Loucy (cell line): ENCODE data around the gene UFSP2.

Experiments
- H2AFZ ChIP-seq: fragments of 200-600 bp; sonication (generic); 2 replicates; pipeline ENCODE4 v1.6.0; 2016; ENCODE audit warnings: antibody characterized with exemption, mild to moderate bottlenecking, low read length, moderate library complexity
- H3F3A ChIP-seq: fragments of 200-600 bp; 2 replicates; pipeline ENCODE4 v1.6.0; 2016; ENCODE audit warnings: antibody characterized with exemption, low read depth, mild to moderate bottlenecking
- H3K27me3 ChIP-seq: fragments of 200-600 bp; sonication (generic); 2 replicates; pipeline ENCODE4 v1.6.1; 2014; ENCODE audit warnings: low read length, mild to moderate bottlenecking; ENCODE audit not compliant: insufficient read depth, poor library complexity, severe bottlenecking
- H3K36me3 ChIP-seq: fragments of 200-600 bp; sonication (generic); 2 replicates; pipeline ENCODE4 v1.6.1; 2016; ENCODE audit warnings: low read length; ENCODE audit not compliant: insufficient read depth
- H3K4me1 ChIP-seq: fragments of 200-600 bp; sonication (generic); 2 replicates; pipeline ENCODE4 v1.5.1; 2014; ENCODE audit warnings: low read length, mild to moderate bottlenecking; ENCODE audit not compliant: insufficient read depth, poor library complexity, severe bottlenecking
- H3K4me2 ChIP-seq: fragments of 200-600 bp; sonication (generic); 2 replicates; pipeline ENCODE4 v1.6.0; 2014; ENCODE audit warnings: antibody characterized with exemption, low read length, low read depth, mild to moderate bottlenecking; ENCODE audit not compliant: poor library complexity, severe bottlenecking
- H3K4me3 ChIP-seq: fragments of 200-600 bp; sonication (generic); 2 replicates; pipeline ENCODE4 v1.5.1; 2014; ENCODE audit warnings: low read length, mild to moderate bottlenecking, mixed read lengths; ENCODE audit not compliant: poor library complexity, severe bottlenecking
- H3K79me2 ChIP-seq: fragments of 200-600 bp; sonication (generic); 2 replicates; pipeline ENCODE4 v1.6.1; 2014; ENCODE audit warnings: low read length; ENCODE audit not compliant: insufficient read depth
- H3K9ac ChIP-seq: fragments of 200-600 bp; sonication (generic); 2 replicates; pipeline ENCODE4 v1.6.0; 2014; ENCODE audit warnings: mild to moderate bottlenecking, low read depth, low read length, moderate library complexity; ENCODE audit not compliant: poor library complexity, severe bottlenecking
- H3K9me2 ChIP-seq: fragments of 200-600 bp; sonication (generic); replicated peaks from 2 replicates; pipeline ENCODE4 v1.6.1; 2016; ENCODE audit warnings: low read depth, low read length, mixed read lengths
- H3K9me3 ChIP-seq: fragments of 200-600 bp; sonication (generic); 2 replicates; pipeline ENCODE4 v1.6.1; 2014; ENCODE audit warnings: mild to moderate bottlenecking, antibody characterized with exemption, low read length, low read depth; ENCODE audit not compliant: insufficient read depth
- H4K20me1 ChIP-seq: fragments of 200-600 bp; sonication (generic); 2 replicates; pipeline ENCODE4 v1.6.0; 2014; ENCODE audit warnings: antibody characterized with exemption, low read length, mild to moderate bottlenecking; ENCODE audit not compliant: insufficient read depth, poor library complexity, severe bottlenecking
- CTCF ChIP-seq: fragments of 200-600 bp; sonication (generic); conservative IDR thresholded peaks from 2 replicates; pipeline ENCODE4 v1.5.1; 2014; ENCODE audit warnings: mild to moderate bottlenecking, antibody characterized with exemption, low read length
- EZH2phosphoT487 ChIP-seq: fragments of 200-600 bp; IDR thresholded peaks from 2 replicates; pipeline ENCODE4 v1.6.1; 2018; ENCODE audit warnings: antibody characterized with exemption, mild to moderate bottlenecking, moderate library complexity, borderline replicate concordance

UFSP2 gene

GRCh38 chr4:185416955-185417354 lies 8.8 kb downstream of the UFSP2 start:
- peaks cover 21% of the 10 kb centered on the region; the same call in 1 of the 2 replicates for H3K36me3 ChIP-seq

DNA sequence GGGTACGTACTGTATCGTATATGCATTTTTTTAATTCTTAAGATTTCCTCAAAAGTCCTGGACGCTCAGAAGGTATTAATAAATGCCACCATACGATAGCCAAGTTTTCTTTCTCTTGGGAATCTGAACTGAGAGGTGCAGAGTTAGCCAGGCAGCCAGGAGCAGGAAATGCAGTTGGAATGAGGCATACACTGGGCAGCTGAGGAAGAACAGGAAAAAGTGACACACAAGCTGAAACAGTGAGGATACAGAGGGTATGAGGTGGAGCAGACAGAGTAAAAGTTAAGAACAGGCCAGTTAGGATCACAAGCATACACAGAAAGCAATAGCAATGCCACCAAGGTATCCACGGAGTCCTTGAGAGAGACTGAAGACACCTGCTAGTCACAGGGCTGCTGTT lies 13.4 kb downstream of the UFSP2 start:
- Histone ChIP-seq H3K79me2 (no peaks in the 10 kb centered on the region), H3K4me2 (no peak overlapping the region), H3F3A (no peaks in the 10 kb centered on the region), H3K9ac (no peak overlapping the region), H2AFZ (no peak overlapping the region), H3K36me3 (peaks cover 21% of the 10 kb centered on the region; the same call in 1 of the 2 replicates), H4K20me1 (no peaks in the 10 kb centered on the region), H3K9me3 (no peaks in the 10 kb centered on the region), H3K27me3 (no peaks in the 10 kb centered on the region), H3K9me2 (no peaks in the 10 kb centered on the region), H3K4me3 (no peak overlapping the region), H3K4me1 (no peaks in the 10 kb centered on the region)
- TF ChIP-seq CTCF = no peak
- no peak for TF ChIP-seq EZH2phosphoT487

More at GRCh38 chr4:185416955-185417354, 8.8 kb downstream of the UFSP2 start:
- no peaks in the 10 kb centered on the region for H3K9me3 ChIP-seq
- H2AFZ ChIP-seq = no peak overlapping the region
- TF ChIP-seq CTCF (no peak), EZH2phosphoT487 (no peak)
- no peak overlapping the region for H3K4me2 ChIP-seq
- no peaks in the 10 kb centered on the region for H4K20me1 ChIP-seq
- no peaks in the 10 kb centered on the region for H3K27me3 ChIP-seq
- H3K4me3 ChIP-seq = no peak overlapping the region
- H3F3A ChIP-seq = no peaks in the 10 kb centered on the region
- H3K9me2 ChIP-seq = no peaks in the 10 kb centered on the region
- no peak overlapping the region for H3K9ac ChIP-seq
- no peaks in the 10 kb centered on the region for H3K4me1 ChIP-seq
- no peaks in the 10 kb centered on the region for H3K79me2 ChIP-seq

- Histone ChIP-seq H3K79me2 (no peaks in the 10 kb centered on the region), H3K9me3 (no peaks in the 10 kb centered on the region), H3K9ac (no peak overlapping the region), H2AFZ (no peak overlapping the region), H3K27me3 (no peaks in the 10 kb centered on the region), H3K36me3 (peaks cover 20% of the 10 kb centered on the region; the same call in 1 of the 2 replicates), H3K9me2 (no peaks in the 10 kb centered on the region), H3F3A (no peaks in the 10 kb centered on the region), H3K4me3 (no peak overlapping the region), H4K20me1 (no peaks in the 10 kb centered on the region), H3K4me2 (no peak overlapping the region), H3K4me1 (no peaks in the 10 kb centered on the region)
- no peak for TF ChIP-seq EZH2phosphoT487
- no peak for TF ChIP-seq CTCF
Observed at GRCh38 chr4:185411849-185412248, 13.9 kb downstream of the UFSP2 start.
